GM19467 (cell line): ENCODE measurements around the gene MSI2.

Experiments
- ATAC-seq: cut with Tn5 transposase; IDR thresholded peaks from one replicate; pipeline ENCODE4 v1.9.1; 2021; ENCODE audit warnings: mild to moderate bottlenecking, moderate library complexity; ENCODE audit not compliant: unreplicated experiment

The MSI2 gene

DNA sequence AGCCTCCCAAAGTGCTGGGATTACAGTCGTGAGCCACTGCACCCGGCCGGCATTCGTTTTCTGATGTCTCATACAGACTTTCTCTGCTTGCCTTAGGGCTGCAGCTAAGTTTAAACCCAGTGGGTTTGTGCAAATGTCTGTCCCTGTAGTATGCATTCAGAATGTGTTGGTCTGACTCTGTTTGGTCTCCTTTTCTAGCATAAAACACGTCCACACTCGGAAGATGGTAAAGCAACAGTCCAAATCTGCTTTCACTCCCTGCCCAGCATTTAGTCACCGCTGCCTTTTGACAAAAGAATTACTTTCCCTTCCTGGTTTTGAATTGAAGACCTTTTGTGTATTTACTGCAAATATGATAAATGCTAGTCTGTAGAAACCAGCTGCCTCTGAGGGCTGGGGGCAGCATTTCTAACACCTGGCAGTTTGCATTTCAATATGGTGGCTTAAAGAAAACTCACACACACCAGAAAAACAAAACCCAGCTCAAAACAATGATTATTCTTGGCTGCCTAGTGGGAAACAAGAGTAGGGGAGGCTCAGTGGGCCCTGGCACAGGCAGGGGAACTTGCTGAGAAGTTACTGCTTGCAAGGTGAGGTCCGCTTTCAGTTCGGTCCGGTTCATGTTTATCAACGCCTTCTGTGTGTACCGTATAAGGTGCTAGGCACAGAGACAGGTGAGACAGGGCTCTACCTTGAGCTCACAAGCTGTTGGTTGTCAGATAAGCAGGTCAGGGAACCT, 56.9 kb downstream of the MSI2 start:
- no peak for ATAC-seq

DNA sequence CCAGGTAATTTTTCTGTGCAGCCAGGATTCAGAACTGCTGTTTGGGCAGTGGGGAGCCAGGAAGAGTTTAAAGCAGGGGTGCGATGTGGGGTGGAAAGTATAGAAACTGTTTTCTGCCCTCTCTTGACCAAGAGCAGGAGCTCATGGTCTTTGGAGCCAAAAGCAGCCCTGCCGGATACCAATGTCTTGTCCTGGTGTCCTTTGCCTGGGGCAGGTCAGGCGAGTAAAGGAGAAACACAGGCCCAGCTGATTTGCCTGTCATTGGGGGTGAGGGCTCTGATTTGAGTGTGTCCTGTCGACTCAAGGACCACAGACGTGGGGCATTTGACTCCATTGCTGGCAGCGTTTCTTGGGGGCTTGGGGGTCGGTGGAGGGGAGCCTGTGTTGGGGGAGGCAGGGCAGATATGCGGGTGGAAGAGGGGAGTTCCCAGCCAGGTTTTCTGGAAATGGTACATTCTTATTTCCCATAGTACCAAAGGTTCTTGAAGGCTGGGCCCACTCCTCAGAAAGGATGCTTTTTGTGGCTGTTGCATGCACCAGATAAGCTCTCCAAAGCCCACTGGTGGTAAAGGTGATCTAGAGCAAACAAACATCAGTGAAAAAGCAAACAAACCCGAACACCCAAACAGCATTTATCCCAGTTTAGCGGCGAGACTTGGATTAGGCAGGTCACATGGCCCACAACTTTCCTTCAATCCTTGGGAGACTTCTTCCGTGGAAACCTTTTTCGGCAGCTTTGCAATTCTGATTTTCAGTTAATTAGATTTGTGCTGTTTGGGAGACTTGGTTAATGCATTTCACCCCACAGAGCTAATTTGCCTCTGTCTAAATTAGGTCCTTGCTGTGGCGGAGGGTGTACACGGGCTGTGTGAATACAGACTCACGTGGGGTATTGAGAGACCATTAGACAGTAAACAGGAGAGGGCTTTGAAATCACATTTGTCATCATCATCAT, 59.0 kb downstream of the MSI2 start:
- no peak for ATAC-seq

DNA sequence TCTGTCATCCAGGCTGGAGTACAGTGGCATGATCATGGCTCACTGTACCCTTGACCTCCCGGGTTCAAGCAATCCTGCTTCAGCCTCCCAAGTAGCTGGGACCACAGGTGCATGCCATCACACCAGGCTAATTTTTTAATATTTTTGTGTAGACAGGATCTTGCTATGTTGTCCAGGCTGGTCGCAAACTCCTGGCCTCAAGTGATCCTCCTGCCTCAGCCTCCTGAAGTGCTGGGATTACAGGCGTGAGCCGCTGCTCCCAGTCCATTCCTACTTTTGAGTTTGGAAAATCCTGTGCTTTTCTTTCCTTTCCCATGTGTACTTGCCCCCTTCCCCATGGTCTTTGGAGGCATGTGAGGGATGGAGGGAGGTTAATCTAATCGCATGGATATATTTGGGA, 60.0 kb downstream of the MSI2 start:
- no peak for ATAC-seq

DNA sequence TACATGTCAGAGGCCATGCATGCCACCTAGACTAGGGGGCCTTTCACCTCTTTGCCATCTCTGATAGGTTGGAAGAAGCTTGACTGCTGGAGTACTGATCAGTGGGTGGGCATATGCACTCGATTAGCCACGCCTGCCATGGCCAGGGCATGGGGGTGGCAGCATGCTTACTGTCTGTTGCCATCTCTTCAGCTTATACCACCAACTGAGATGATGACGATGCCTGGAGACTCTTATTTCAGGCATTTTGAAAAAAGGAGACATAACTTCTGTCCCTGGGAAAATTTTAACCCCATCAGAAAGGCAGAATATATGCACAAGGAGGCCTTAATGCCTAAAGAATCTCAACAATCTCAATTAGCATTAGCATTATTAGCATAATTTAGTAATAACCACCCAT, 60.8 kb downstream of the MSI2 start:
- no peak for ATAC-seq

DNA sequence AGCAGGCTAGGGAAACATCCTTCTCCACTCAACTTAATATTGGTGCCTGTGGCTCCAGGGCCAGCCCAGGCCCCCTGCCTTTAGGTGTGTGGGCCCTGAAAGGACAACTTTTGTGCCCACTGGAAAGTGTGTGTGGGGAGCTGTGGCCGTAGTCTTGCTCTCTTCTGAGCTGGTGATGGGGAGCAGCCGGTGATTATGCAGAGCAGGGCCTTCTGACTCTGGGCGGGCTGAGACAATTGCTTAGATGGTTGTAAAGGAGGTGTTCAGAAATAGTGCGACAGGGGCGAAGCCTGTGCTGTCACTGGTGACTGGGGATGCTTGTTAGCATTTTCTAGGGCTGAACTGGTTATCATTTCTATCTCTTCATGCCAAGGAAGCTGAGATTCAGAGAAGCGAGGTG, 62.6 kb downstream of the MSI2 start:
- no peak for ATAC-seq

DNA sequence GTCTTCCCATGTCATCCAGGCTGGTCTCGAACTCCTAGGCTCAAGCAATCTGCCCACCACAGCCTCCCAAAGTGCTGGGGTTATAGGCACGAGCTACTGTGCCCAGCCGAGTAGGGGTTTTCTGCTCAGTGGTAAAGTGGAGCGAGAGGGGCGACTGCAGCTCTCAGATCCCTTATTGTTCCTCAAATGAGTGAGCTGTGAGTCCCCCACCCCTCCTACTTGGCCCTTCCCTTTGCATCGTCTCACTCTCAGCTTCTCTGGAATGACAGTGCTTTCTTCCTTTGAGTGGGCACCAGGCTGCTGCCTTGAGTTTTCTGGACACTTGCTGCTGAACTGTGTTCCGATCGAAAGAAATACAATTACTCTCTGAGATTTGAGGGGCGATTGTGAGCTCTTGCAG, 63.5 kb downstream of the MSI2 start:
- ATAC-seq = no peak

DNA sequence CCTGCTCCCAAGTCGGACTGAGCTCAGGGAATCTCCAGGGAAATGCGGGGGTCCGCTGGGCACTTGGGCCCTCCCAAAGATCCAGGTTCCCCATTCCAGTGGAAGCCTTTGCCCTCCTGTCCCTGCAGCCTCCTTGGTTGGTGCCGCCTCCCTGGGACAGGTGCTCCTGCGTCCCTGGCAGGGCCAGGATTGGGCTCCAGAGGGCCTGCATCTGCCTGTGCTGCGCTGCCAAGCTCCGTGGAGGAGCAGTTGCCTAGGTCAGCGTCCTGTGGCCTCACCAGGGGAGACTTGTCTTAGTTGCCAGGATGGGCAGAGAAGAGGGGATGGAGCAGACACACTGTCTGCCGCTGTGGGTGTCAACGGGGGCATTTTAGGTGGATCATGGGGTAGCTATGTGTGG, 67.1 kb downstream of the MSI2 start:
- no peak for ATAC-seq

DNA sequence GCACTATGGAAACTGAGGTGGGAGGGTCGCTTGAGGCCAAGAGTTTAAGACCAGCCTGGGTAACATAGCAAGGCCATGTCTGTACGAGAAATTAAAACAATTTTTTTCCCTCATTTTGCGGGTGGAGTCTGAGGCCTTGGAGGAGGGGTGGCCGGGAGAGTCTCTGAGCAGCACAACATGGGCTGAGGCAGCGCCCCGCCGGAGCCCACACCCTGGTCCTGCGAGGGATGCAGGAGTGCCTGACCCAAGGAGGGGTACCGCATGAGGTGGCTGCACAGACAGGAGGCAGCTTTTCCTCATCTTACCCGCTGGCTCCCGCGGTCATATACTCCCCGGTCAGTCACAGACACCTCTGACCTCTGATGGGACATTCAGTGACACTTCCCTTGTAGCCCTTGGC, 67.7 kb downstream of the MSI2 start:
- no peak for ATAC-seq

DNA sequence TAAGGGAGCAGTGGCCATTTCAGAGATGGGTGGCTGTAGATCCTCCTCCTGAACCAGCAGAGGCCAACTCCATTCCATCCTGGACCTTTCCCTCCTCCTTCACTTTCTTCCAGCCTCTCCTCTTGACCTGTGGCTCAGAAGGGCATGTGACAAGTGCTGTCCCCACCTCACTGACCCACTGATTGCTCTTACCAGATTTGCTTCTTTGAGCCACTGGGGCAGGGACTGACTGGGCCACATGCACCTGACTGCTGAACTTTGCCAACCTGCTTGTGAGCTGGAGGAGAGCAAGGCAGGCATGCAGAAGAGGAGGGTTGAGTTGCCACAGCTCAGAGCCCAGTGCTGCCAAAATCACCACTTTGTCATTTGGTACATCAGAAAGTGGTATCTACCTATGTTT, 68.3 kb downstream of the MSI2 start:
- ATAC-seq = no peak

DNA sequence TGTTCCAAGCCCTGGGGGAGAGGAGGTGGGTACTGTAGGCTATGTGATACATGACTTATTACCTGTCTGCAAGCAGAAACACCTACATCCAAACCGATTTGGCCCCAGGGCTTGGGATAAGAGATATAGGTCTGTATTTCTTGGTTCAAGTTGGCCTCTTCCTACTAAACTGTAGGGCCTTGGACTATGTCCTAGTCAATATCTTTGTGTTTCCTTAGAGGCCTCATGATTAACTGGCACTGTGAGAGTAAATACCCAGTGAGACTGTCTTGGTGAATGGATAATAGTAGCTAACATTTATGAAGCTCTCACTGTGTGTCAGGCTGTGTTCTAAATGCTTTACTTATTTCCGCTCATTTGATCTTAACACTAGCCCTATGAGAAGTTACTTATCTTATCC, 70.0 kb downstream of the MSI2 start:
- ATAC-seq = no peak

DNA sequence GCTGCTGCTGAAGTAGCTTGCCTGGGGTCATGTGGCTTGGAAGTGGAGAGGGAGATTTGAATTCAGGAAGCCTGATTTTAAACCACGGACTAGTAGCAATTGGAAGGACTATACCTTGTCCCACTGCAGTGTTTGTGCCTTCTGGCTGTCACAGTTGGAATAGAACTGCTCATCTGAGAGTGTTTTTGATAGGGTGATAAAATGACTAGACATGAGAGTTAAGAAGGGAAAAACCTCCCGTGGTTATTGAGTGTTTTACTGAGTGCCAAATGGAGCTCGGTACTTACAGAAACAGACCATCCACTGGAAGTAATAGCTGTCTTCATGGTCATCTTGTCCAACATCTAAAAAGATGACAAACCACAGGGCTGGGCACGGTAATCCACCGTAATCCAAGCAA, 70.4 kb downstream of the MSI2 start:
- no peak for ATAC-seq

DNA sequence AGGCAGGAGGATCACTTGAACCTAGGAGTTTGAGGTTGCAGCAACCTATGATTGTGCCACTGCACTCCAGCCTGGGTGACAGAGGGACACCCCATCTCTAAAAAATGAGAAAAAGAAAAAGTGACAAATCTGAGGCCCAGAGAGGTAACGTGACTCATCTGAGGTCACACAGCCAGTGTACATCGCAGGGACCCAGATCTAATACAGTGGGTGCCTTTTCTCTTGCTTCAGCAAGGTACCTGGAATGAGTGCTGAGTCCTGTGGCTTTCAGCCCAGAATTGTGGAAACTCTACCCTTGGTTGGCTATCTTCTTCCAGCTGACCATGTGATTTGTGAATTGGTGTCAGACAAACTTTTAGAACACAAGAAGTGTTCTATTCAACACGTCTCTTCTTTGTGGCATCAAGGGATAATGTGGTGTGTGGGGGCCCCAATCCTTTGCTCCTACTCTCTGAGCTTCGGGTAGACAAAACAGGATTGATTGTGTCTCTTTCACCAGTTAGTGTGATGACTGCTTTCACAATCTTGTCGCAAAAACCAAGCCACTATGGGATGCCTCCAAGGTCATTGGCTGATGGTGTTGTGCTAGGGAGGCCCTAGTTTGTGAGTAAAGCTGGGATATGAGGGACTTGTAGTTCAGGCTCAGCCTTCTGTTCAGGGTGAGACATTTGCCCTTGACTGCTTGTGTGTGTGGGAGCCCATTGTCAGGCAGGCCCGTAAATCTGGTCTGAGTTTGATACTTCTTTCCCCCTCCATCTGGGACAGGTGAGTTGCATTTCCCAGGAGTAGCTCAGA, 71.0 kb downstream of the MSI2 start:
- no peak for ATAC-seq

DNA sequence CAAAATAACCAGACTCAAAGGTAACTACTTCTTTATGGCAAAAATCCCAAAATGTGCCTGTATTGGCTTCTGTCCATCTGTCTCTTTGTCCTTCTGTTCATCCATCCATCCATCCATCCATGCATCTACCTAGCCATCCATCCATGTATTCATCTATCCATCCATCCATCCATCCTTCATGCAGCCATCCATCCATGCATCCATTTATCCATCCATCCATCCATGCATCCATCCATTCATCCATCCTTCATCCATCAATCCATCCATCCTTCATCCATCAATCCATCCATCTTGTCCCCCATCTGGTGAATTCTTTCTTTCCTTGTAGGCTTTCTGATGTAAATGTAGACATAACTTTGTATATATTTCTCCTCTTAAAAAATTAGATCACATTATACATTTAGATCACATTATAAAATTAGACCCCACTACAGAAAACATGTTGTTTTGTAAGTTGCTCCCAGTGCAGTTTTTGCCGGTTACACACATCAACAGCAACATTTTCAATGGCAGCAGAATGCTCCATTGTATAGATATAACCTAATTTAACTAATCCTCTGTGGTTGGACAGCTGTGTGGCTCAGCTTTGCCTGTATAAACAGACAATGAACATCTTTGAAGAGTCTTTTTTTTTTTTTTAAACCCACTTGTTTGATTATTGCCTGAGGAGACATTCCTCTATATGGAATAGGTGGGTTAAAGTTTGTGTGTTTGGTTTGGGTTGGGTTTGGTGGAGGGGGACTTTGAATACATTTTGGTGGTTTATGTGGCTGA, 72.0 kb downstream of the MSI2 start:
- ATAC-seq = no peak

DNA sequence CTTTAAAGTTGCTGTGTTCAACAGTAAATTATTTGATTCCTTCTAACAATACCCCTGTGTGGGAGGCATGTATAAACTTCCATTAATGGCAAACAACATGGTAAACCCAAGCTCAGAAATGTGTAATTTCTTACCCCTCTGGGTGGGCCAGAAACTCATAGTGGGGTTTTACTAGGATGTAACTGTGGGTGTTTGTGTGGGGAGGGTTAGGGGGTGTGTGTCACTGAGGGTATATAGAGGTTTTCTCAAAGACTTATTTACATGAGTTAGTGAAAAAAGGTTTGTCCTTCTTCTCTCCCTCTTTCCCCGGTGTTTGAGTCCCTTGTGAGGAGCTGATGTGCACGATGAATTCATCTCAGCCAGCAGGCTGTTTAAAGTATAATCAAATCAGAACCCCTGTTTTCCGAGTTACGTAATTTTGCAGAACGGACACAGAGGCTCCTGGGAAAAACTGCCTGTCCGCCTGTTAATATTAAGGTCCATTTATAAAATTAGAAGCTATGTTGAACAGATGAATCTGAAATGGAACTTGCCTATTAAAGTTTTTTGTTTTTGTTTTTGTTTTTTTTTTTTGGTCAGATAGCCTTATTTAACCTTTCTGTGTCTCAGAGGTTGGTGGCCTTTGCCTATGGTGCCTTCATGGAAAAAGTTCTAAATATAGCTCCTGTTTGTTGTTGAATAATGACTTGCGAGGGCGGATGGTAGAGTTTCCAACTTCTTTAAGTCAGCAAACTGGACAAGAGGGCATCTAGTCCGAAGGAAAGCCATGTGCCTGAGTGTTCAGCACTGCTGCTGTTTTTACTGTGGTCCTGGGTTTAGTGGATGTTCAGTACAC, 73.3 kb downstream of the MSI2 start:
- ATAC-seq = no peak

DNA sequence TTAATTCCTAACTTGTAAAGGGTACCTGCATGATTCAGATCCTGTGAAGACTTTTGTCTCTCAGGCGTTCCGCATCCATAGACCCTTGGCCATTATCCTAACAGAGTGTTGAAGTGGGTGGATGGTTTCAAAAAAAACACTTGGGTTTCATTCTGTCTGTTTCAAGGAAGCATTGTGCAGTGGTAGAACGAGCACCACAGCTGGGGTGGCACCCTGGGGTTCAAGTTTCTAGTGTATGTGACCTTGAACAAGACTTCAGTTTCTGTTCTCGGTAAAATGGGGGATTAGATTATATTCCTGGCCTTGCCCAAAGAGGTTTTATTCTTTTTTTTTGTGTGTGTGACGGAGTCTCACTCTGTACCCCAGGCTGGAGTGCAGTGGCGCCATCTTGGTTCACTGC, 74.3 kb downstream of the MSI2 start:
- no peak for ATAC-seq

DNA sequence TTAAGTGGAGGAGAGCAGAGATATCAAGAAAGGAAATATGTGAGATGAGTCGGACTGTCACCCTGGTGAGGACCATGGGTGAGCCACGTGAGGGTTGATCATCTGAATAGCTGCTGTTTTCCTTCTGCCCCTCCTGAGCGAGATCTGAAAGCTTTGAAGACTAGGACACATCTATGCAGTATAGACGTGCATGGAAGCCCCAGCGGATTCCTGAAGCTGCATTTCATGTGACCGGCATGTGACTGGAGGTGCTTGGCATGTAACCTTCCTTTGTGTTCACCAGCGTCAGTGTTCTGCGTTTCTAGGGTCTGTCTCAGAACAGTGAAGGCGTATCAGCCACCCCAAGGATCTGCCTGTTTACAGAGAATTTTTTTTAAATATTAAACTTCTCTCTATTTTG, 75.1 kb downstream of the MSI2 start:
- no peak for ATAC-seq

DNA sequence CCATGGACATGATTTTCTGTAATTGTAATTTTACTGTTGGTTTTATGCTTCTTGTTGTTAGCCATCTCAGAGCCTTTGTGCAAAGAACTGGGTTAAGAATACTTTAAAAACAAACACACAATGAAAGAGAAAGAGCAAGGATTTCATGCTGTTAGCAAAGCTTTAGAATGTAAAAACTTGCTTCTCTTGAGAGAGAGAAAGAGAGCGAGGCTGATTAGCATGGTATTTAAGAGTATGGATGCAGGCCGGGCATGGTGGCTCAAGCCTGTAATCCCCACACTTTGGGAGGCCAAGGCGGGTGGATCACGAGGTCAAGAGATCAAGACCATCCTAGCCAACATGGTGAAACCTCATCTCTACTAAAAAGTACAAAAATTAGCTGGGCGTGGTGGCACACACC, 76.2 kb downstream of the MSI2 start:
- no peak for ATAC-seq

DNA sequence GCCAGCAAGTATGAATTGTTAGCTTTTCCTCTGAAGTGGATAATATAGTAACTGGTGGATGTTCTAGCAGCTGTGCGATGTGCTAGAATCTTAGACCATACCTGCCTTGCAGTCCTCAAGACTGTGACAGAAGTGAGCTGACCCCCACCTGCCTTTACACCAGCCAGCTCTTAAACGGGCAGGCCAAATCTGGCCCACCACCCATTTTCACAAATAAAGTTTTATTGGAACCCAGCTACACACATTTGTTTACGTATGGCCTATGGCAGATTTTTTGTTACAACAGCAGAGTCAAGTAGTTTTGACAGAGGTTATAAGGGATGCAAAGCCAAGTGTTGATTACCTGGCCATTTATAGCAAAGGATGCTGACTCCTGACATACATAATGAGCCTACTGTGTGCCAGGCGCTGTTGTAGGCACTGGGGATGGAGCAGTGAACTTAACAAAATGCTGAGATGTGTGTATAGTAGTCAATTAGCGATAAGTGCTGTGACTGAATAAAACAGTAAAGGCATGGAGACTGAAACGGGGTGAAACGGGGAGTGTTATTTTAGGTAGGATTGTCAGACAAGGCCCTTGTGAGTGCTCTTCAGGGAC, 79.0 kb downstream of the MSI2 start:
- ATAC-seq = no peak

DNA sequence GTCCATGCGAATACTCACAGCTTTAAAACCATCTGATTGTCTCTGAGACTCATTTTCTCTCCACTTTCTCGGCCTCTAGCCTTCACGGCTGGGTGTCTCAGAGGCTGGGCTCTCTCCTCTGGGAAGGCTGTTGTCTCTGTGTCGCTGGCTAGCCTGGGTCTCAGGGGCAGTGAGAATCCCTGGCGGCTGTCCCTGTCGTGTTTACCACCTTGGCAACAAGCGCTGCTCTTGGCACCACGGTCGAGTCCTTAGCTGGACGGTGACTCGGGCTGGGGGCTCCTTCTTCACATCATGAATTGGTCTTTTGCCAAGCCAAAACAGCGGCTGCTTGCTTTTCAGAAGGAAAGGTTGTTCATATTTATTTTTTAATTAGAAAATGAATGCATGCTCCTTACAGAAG, 81.1 kb downstream of the MSI2 start:
- ATAC-seq = no peak
